Mesenchymal stem cell (in vitro differentiated cells and primary cell): ENCODE results near the gene FLT4.

Experiments
- DNase-seq: peaks from one replicate; pipeline ENCODE4 v3.0.0-alpha.2; 2013
- H2AFZ ChIP-seq: one replicate; pipeline ENCODE4 v1.6.1; 2013; ENCODE audit warnings: low read depth, mild to moderate bottlenecking, control low read depth, inconsistent platforms, low read length, moderate library complexity
- H2AK5ac ChIP-seq: 2 replicates; pipeline ENCODE4 v1.6.1; 2013; ENCODE audit warnings: low read length, moderate library complexity, mild to moderate bottlenecking, inconsistent platforms; ENCODE audit not compliant: severe bottlenecking
- H2BK120ac ChIP-seq: one replicate; pipeline ENCODE4 v1.6.1; 2013; ENCODE audit warnings: low read depth, mild to moderate bottlenecking, inconsistent platforms, low read length, moderate library complexity
- H2BK12ac ChIP-seq, 2 experiments: one replicate each; pipeline ENCODE4 v1.6.1; 2013; ENCODE audit warnings: inconsistent platforms in 2 of 2, low read length in 2 of 2, mild to moderate bottlenecking in 2 of 2, moderate library complexity in 2 of 2, control low read depth in 1 of 2
- H2BK15ac ChIP-seq: one replicate; pipeline ENCODE4 v1.6.1; 2013; ENCODE audit warnings: mild to moderate bottlenecking, low read depth, inconsistent platforms; ENCODE audit not compliant: poor library complexity, severe bottlenecking
- H2BK5ac ChIP-seq: 2 replicates; pipeline ENCODE4 v1.6.1; 2013; ENCODE audit warnings: low read depth, mild to moderate bottlenecking, low read length, control low read depth, inconsistent platforms; ENCODE audit not compliant: poor library complexity, severe bottlenecking
- H3K14ac ChIP-seq, 2 experiments: one replicate each; pipeline ENCODE4 v1.6.1; 2013; ENCODE audit warnings: inconsistent platforms in 2 of 2, low read length in 2 of 2, control low read depth in 1 of 2, mild to moderate bottlenecking in 1 of 2, moderate library complexity in 1 of 2
- H3K18ac ChIP-seq, 2 experiments: one replicate each; pipeline ENCODE4 v1.6.1; 2013; ENCODE audit warnings: inconsistent platforms in 2 of 2, low read length in 2 of 2, control low read depth in 1 of 2, low read depth in 1 of 2, mild to moderate bottlenecking in 1 of 2
- H3K23ac ChIP-seq, 2 experiments: one replicate each; pipeline ENCODE4 v1.6.1; 2013; ENCODE audit warnings: inconsistent platforms in 2 of 2, low read length in 2 of 2, mild to moderate bottlenecking in 2 of 2, moderate library complexity in 2 of 2, control low read depth in 1 of 2
- H3K27ac ChIP-seq: 2 replicates; pipeline ENCODE4 v1.5.1; 2013; ENCODE audit warnings: mild to moderate bottlenecking, moderate library complexity, low read length, control low read depth, inconsistent platforms; ENCODE audit not compliant: poor library complexity, severe bottlenecking
- H3K27me3 ChIP-seq, 2 experiments: 2 replicates each; pipeline versions ENCODE4 v1.6.1 to v1.7.0; 2013; ENCODE audit warnings: low read length in 2 of 2, mild to moderate bottlenecking in 2 of 2, moderate library complexity in 2 of 2, control low read depth in 1 of 2, inconsistent platforms in 1 of 2; ENCODE audit not compliant: control insufficient read depth in 1 of 2, insufficient read depth in 1 of 2
- H3K36me3 ChIP-seq, 2 experiments: 2 replicates each; pipeline versions ENCODE4 v1.6.1 to v1.7.0; 2013; ENCODE audit warnings: low read length in 2 of 2, control low read depth in 1 of 2, inconsistent platforms in 1 of 2, low read depth in 1 of 2, mild to moderate bottlenecking in 1 of 2; ENCODE audit not compliant: insufficient read depth in 2 of 2, control insufficient read depth in 1 of 2
- H3K4ac ChIP-seq, 2 experiments: one replicate each; pipeline ENCODE4 v1.6.1; 2013; ENCODE audit warnings: inconsistent platforms in 2 of 2, low read length in 2 of 2, mild to moderate bottlenecking in 2 of 2, moderate library complexity in 2 of 2, control low read depth in 1 of 2, low read depth in 1 of 2
- H3K4me1 ChIP-seq: 2 replicates; pipeline ENCODE4 v1.6.1; 2013; ENCODE audit warnings: low read depth, low read length, control low read depth; ENCODE audit not compliant: control insufficient read depth, insufficient read depth
- H3K4me2 ChIP-seq: 2 replicates; pipeline ENCODE4 v1.6.1; 2013; ENCODE audit warnings: low read length, mild to moderate bottlenecking, inconsistent platforms; ENCODE audit not compliant: poor library complexity, severe bottlenecking
- H3K4me3 ChIP-seq, 2 experiments: 2 replicates each; pipeline versions ENCODE4 v1.5.1 to v1.7.0; 2013; ENCODE audit warnings: low read length in 2 of 2, mild to moderate bottlenecking in 2 of 2, control low read depth in 1 of 2, low read depth in 1 of 2; ENCODE audit not compliant: insufficient read depth in 1 of 2
- H3K79me1 ChIP-seq: replicated peaks from 2 replicates; pipeline ENCODE4 v1.6.1; 2013; ENCODE audit warnings: mild to moderate bottlenecking, control low read depth, low read length, inconsistent platforms; ENCODE audit not compliant: poor library complexity, severe bottlenecking
- H3K9ac ChIP-seq: 2 replicates; pipeline ENCODE4 v1.7.0; 2013; ENCODE audit warnings: mild to moderate bottlenecking, low read length, moderate library complexity
- H3K9me3 ChIP-seq: 2 replicates; pipeline ENCODE4 v1.7.0; 2013; ENCODE audit warnings: mild to moderate bottlenecking, low read length; ENCODE audit not compliant: control insufficient read depth
- H4K8ac ChIP-seq: one replicate; pipeline ENCODE4 v1.6.1; 2013; ENCODE audit warnings: inconsistent platforms, mild to moderate bottlenecking, low read length, moderate library complexity
- H4K91ac ChIP-seq: one replicate; pipeline ENCODE4 v1.6.1; 2013; ENCODE audit warnings: mild to moderate bottlenecking, low read length, inconsistent platforms
- WGBS: methylation state at CpG from one replicate; pipeline ENCODE4 v1.1.7; 2013; ENCODE audit warnings: mixed read lengths; 5-methylcytosine and 5-hydroxymethylcytosine counted together

FLT4 gene

DNA sequence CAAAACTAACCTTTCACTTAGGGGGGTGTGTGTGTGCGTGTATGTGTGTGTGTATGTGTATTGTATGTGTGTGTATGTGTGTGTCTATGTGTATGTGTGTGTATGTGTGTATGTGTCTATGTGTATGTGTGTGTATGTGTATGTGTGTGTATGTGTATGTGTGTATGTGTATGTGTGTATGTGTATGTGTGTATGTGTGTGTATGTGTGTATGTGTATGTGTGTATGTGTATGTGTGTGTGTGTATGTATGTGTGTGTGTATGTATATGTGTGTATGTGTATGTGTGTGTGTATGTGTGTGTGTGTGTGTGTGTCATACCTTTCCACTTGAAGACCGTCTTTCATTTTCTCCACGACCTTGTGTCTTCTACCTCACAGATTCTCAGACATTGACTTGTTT, 20.8 kb upstream of the FLT4 start:
- DNase-seq, result no peak
- Histone ChIP-seq H3K23ac (no peak overlapping the region), H2BK12ac (no peak overlapping the region), H2BK5ac (no peak overlapping the region), H3K4me2 (no peak overlapping the region), H3K4ac (no peak overlapping the region), H3K9ac (no peak overlapping the region), H2AK5ac (no peak overlapping the region), H3K9me3 (no peaks in the 10 kb centered on the region), H2BK120ac (no peak overlapping the region), H2BK15ac (no peak overlapping the region), H3K4me1 (peaks cover 11% of the 10 kb centered on the region), H3K27ac (no peak overlapping the region), H3K18ac (no peak overlapping the region), H3K79me1 (no peaks in the 10 kb centered on the region), H4K8ac (no peak overlapping the region), H3K27me3 (peaks cover 34 to 41% of the 10 kb centered on the region in 2 experiments), H3K14ac (no peak overlapping the region), H3K36me3 (no peaks in the 10 kb centered on the region), H3K4me3 (no peak overlapping the region), H4K91ac (no peak overlapping the region), H2AFZ (no peak overlapping the region)
- 99% methylated on average over 2 of the region's 3 CpGs for WGBS

- no peak overlapping the region for H4K91ac ChIP-seq
- H3K4me2 ChIP-seq, result no peak overlapping the region
- 60% methylated on average over 5 of the region's 5 CpGs for WGBS
- H2AK5ac ChIP-seq, result no peak overlapping the region
- H3K14ac ChIP-seq, result no peak overlapping the region
- no peaks in the 10 kb centered on the region for H3K36me3 ChIP-seq
- no peak overlapping the region for H3K4ac ChIP-seq
- peaks cover 11% of the 10 kb centered on the region for H3K4me1 ChIP-seq
- H2BK15ac ChIP-seq, result no peak overlapping the region
- H2AFZ ChIP-seq, result no peak overlapping the region
- no peak overlapping the region for H2BK5ac ChIP-seq
- DNase-seq, result no peak
- H3K27me3 ChIP-seq, result peaks cover 31 to 36% of the 10 kb centered on the region in 2 experiments
- no peak overlapping the region for H3K4me3 ChIP-seq
- H3K23ac ChIP-seq, result no peak overlapping the region
- no peaks in the 10 kb centered on the region for H3K9me3 ChIP-seq
- H2BK120ac ChIP-seq, result no peak overlapping the region
- no peak overlapping the region for H4K8ac ChIP-seq
- H3K27ac ChIP-seq, result no peak overlapping the region
- H3K79me1 ChIP-seq, result no peaks in the 10 kb centered on the region
- no peak overlapping the region for H3K18ac ChIP-seq
- no peak overlapping the region for H2BK12ac ChIP-seq
- H3K9ac ChIP-seq, result no peak overlapping the region
Observed at GRCh38 chr5:180669661-180670060, 20.3 kb upstream of the FLT4 start.

GRCh38 chr5:180668835-180669596, 19.6 kb upstream of the FLT4 start:
- peaks cover 28 to 29% of the 10 kb centered on the region in 2 experiments for H3K27me3 ChIP-seq
- no peak overlapping the region for H2BK5ac ChIP-seq
- WGBS, result 81% methylated on average over 17 of the region's 17 CpGs
- no peak overlapping the region for H3K9ac ChIP-seq
- no peaks in the 10 kb centered on the region for H3K36me3 ChIP-seq
- no peak overlapping the region for H2BK15ac ChIP-seq
- H3K4ac ChIP-seq, result no peak overlapping the region
- no peak overlapping the region for H3K14ac ChIP-seq
- no peak overlapping the region for H3K27ac ChIP-seq
- no peak overlapping the region for H3K18ac ChIP-seq
- no peak overlapping the region for H3K4me3 ChIP-seq
- no peak for DNase-seq
- no peak overlapping the region for H4K8ac ChIP-seq
- H2AK5ac ChIP-seq, result no peak overlapping the region
- no peak overlapping the region for H3K4me2 ChIP-seq
- no peak overlapping the region for H4K91ac ChIP-seq
- peaks cover 10% of the 10 kb centered on the region for H3K4me1 ChIP-seq
- H2BK12ac ChIP-seq, result no peak overlapping the region
- H3K9me3 ChIP-seq, result no peaks in the 10 kb centered on the region
- no peaks in the 10 kb centered on the region for H3K79me1 ChIP-seq
- H2BK120ac ChIP-seq, result no peak overlapping the region
- H2AFZ ChIP-seq, result no peak overlapping the region
- H3K23ac ChIP-seq, result no peak overlapping the region

- H2BK120ac ChIP-seq, result no peak overlapping the region
- no peak for DNase-seq
- no peaks in the 10 kb centered on the region for H3K79me1 ChIP-seq
- H4K91ac ChIP-seq, result no peak overlapping the region
- H3K4ac ChIP-seq, result no peak overlapping the region
- no peak overlapping the region for H3K18ac ChIP-seq
- WGBS, result 98% methylated on average over 9 of the region's 10 CpGs
- H2BK12ac ChIP-seq, result no peak overlapping the region
- no peak overlapping the region for H3K14ac ChIP-seq
- H2AFZ ChIP-seq, result no peak overlapping the region
- H3K23ac ChIP-seq, result no peak overlapping the region
- H3K4me1 ChIP-seq, result peaks cover 5% of the 10 kb centered on the region
- no peak overlapping the region for H4K8ac ChIP-seq
- H2AK5ac ChIP-seq, result no peak overlapping the region
- no peak overlapping the region for H3K9ac ChIP-seq
- H3K4me3 ChIP-seq, result no peak overlapping the region
- H2BK5ac ChIP-seq, result no peak overlapping the region
- peaks cover 12 to 15% of the 10 kb centered on the region in 2 experiments for H3K27me3 ChIP-seq
- no peaks in the 10 kb centered on the region for H3K36me3 ChIP-seq
- no peaks in the 10 kb centered on the region for H3K9me3 ChIP-seq
- H3K4me2 ChIP-seq, result no peak overlapping the region
- no peak overlapping the region for H2BK15ac ChIP-seq
- no peak overlapping the region for H3K27ac ChIP-seq
Observed at GRCh38 chr5:180666812-180667211, 17.4 kb upstream of the FLT4 start.
